GM19035 (cell line): ENCODE measurements around the gene PPFIA1.

Experiments
- ATAC-seq: cut with Tn5 transposase; IDR thresholded peaks from one replicate; pipeline ENCODE4 v1.9.1; 2021; ENCODE audit not compliant: unreplicated experiment

The PPFIA1 gene

DNA sequence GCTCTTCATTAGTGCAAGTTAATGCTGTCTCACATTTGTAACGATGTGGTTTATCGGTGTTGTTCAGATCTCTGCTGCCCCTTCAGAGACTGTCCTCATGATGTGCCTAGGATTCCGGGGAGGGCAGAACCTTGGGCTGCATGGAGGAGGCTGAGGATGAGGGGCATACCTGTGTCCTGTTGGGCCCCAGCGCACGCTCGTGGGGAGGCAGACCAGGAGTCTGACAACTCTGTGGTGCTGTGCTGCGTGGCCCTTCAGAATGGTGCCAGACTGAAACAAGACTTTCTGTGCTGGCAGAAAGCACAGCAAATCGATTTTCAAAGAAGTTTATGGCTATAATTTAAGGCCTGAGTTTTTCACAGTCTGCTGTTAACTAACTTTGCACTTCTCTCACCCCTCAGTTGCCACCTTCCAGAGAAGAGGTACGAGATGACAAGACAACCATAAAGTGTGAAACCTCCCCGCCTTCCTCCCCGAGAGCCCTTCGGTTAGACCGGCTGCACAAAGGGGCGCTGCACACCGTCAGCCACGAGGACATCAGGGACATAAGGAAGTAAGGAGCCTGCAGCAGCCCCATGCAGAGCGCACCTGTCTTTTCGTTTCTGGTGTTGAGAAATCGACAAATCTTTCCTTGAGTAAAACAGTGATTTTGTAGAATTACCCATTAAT, 83.5 kb downstream of the PPFIA1 start:
- ATAC-seq = no peak

DNA sequence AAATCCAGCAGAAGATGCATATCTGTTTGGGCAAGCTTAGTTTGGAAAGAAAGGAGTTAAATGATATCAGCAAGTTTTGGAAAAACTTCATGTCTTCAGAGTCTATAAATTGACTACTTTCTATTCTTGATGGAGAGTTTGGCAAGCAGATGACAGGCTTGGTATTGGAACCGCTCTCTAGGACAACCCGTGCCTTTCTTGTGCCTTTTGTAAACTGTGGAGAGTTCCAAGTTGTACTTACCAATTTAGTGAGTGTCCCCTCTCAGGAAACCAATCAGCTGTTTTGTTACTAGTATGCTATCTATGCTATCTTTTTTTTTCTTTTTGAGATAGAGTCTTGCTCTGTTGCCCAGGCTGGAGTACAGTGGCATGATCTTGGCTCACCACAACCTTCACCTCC, 84.1 kb downstream of the PPFIA1 start:
- ATAC-seq = no peak

DNA sequence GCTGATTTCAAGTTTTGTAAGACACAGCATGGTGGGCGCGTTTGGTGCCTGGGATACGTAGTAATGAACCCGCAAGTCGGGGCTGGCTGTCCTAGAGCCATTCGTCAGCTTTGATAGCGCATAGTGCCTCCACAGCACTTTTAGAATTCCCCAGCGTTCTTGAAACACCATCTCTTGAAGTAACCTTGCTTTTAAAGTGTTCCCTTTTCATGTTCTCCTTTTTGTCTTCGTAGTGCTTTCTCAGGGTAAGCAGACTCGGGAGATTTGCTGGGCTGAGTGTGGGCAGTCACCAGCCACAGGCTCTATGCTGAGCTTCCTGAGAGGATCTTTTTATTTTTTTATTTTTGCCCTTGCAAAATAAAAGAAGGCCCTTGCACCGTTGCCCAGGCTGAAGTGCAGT, 88.3 kb downstream of the PPFIA1 start:
- ATAC-seq = no peak

DNA sequence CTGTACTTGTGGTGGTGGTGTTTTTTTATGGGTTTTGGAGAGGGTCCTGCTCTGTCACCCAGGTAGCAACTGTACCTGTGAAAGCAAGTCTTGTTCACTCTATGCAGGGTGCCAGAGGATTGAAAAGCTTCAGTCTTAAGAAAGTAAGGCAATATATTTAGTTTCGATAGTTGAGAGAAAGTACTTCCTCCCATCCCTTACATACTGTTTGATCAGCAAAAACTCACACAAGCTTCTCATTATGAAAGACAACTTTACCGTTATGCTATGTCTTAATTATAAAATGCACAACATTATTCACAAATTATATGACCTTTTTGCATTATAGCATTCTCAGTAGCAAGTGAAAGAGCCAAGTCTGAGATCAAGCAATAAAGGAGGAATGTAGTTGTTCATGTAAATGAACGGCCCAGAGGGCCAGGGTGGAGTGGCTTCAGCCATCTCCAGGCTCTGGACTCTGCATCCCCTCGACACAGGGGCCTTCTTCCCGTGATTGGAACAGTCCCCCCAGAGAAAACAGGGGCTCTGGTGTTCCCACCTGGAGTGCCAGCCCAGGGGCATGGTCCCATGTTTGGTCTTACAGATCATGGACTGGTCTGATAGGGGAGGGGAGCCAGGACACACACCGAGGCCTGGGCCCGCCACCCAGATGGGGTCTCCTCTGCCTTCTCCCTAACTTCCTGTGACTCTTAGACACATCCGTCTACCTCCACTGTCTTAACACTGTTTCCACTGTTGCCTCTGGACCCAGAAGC, 89.1 kb downstream of the PPFIA1 start:
- no peak for ATAC-seq

DNA sequence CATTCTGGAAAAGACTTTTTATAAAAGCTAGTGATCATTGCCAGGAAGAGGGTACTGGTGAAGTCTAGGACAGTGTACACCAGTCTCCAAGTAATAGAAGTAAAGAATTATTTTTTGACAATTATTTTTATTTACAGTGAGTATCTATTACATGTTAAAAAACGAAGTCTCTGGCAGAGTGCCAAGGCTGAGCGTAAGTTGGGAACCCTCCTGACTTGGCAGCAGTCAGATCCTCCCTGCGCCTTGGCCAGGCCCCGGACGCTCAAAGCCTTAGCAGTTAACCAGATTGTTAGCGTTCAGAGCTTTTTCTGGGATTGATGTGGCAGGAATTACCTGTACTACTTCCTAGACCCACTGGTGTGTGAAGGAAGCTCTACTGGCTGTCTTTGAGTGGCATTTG, 89.7 kb downstream of the PPFIA1 start:
- no peak for ATAC-seq

DNA sequence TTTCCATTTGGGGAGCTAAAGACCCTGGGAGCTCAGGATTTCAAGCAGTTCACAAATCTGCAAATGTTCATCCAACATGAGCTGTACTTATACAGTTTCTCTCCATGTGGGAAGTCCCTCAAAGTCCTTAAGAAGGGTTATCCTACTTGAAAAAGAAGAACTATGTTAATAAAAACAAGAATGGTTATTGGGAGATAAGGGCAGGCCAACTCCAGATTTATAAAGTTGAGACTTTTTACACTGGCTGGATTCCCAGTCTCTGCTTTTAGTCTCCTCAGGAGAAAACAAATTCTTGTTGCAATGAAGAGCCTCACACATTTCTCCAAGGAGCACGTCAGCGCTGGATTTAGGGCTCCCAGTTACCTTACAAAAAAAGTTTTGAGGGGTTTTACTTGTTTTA, 93.7 kb downstream of the PPFIA1 start:
- no peak for ATAC-seq

DNA sequence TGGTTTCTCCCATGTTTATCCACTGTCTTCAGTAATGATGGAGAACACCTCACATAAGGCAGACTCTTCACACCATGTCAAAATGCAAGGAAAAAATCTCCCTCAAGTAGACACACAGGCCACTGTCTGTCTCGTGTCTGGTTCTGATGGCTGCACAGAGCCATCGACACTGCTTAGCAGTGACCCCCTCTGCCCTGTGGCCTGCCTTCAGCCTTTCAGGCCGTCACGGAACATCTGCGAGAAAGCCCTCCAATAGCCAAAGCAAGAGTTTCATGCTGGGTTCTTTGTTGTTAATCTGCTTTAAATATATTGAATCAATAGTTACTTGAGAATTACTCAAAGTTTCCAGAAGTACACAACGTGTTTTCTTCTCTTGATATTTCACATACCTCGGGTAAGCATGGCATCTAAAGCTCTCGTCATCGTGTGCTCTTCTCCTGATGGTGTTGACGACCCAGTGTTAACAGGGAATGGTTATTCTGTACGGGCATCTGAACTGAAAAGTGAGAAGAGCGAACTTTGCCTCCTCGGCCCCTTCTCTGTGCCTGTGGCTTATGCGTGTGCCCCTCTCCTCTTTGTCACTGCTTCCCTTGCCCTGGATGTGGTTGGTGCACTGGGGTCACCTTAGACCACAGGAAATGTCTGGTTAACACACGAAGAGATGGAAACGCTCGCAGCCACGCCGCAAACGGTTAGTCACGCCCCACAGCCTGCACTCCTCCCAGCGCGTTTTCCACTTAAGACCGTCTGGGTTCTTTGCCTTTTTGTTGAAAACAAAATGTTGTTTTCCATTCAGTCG, 94.5 kb downstream of the PPFIA1 start:
- ATAC-seq = no peak

DNA sequence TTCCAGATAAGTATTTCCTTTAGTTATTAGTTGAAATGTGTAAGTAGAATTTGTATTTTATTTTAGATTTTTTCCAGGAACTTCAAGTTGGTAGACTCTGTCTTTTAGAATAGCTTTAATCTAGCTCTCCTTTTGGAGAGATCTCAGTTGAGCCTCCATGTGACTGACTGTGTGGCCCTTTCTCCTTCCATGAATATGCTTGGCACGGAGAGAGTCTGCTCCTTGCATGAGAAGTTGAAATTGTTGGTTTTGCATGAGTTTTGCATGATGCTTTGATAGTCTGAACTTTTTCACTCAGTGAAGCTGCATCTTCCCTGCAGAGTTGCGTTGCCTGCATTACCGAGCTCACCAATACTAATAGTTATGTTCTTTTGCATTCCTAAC, 95.0 kb downstream of the PPFIA1 start:
- no peak for ATAC-seq

DNA sequence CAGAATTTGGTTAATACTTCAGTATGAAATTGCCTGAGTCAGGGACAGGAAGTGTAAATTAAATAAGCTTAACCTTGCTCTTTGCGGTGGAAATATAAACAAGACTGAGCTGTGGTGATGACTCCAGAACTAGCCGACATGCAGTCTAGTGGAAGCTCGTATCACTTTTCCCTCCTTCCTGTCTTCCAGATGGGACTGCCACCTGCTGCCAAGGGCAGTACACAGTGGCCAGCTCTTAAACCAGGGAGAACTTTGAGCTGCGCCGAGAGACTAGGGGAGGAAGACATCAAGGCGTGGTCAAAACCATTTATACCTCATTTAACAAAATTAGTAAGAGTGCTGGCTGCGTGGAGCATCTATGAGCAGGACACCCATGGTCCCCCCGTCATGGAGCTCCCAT, 96.6 kb downstream of the PPFIA1 start:
- ATAC-seq = no peak

DNA sequence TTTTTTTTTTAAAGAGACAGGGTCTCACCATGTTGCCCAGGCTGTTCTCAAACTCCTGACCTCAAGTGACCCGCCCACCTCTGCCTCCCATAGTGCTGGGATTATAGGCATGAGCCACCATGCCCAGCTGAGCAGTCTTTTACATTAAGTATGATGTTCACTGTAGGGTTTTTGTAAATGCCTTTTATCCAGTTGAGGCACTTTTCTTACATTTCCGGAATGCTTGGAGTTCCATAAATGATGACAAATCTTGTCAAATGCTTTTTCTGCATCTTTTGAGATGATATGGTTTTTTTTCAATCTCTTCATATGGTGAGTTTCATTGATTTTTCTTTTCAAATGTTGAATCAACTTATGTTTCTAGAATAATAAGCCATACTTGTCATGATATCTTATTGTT, 98.5 kb downstream of the PPFIA1 start:
- ATAC-seq = no peak

DNA sequence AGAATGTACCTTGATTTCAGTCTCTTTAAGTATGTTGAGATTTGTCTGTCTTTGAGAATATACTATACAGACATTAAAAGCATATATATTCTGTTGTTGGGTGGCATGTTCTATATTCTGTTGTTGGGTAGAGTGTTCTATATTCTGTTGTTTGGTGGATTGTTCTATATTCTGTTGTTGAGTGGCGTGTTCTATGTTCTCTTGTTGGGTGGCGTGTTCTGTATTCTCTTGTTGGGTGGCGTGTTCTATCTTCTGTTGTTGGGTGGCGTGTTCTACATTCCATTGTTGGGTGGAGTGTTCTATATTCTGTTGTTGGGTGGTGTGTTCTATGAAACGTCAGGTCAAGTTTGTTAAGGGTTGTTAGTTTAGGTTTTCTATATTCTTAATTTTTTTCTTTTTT, 100.8 kb downstream of the PPFIA1 start:
- ATAC-seq = no peak

DNA sequence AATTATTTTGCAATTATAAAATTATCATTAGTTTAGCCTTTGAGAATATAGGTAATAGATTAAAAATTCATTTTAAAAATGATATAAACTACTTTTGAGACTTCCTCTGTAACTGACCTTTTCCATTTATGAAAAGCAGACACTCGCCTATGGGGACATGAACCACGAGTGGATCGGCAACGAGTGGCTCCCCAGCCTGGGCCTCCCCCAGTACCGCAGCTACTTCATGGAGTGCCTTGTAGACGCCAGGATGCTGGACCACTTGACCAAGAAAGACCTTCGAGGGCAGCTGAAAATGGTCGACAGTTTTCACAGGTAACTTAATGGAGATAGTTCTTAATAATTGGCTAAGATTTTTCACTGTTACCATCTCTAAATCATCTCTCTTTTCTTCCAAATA, 101.6 kb downstream of the PPFIA1 start:
- no peak for ATAC-seq

DNA sequence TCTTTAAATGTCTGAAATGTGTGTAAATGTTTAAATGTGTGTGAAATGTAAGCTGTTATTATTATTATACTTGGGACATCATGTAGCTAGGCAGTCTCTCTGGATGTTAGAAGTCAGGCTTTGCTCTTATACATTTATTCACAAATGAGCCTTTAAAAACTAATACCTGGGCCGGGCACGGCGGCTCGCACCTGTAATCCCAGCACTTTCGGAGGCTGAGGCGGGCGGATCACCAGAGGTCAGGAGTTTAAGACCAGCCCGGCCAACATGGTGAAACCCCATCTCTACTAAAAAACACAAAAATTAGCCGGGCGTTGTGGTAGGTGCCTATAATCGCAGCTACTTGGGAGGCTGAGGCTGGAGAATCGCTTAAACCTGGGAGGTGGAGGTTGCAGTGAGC, 106.1 kb downstream of the PPFIA1 start:
- ATAC-seq = no peak

DNA sequence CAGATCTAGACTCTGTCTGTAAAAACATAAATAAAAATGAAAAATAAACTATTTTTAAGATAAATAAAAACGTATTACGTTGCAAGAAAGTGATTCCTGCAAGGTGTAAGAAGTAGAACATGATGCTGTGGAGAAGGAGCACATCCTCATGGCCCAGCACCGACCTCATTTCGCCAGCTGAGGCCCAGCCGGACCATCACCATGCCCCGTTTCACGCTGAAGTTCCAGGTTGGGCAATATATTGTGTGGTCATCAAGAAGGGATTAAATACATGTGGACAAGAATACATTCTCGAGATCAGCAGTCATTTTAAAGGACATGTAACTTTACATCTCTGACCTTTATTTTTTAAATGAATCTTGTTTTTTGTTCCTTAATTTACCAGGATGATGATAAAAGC, 107.2 kb downstream of the PPFIA1 start:
- ATAC-seq = no peak

DNA sequence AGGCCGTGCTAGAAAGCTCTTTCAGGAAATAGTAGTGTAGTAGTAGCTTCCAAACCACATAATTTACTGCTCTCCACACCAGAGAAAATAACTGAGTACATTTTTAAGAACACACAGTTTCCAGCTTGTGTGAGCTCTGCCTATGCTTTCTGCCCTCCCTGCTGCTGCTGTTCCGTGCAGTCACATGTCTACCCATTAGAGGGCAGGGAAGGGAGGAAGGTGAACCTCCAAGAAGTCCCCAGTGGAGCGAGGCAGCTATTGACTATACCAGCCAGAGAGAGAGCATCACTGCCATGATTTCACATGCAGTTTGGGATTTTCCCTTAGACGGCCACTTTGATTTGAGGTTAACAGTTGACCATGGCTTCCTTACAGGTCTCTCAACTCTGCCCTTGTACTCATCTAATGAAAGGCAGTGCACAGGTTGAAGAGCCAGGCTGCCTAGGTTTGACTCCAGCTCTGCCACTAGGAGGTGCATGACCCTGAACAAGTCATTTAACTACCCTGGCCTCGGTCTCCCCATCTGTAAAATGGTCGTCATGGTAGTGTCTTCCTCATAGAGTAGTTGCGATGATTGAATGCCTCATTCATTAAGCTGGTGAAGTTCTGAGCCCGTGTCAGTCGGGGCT, 108.1 kb downstream of the PPFIA1 start:
- no peak for ATAC-seq

DNA sequence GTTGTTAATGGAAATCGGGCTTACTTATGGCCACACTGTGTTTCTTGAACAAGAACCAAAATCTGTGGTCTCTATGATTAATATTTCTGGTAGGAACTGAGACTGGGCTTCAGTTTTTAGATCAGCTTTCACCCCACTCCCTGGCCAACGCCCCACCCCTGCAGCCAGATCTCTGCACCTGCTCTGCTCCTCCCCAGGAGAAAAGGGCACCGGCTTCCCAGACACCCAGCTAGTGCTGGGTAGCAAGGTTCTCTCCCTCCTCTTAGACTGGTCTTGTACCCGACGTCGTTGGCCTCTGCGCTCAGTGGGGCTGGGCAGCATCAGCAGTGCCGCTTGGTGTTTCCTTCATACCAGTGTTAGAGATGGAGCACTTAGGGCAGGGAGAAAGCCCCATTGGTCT, 110.9 kb downstream of the PPFIA1 start:
- no peak for ATAC-seq

DNA sequence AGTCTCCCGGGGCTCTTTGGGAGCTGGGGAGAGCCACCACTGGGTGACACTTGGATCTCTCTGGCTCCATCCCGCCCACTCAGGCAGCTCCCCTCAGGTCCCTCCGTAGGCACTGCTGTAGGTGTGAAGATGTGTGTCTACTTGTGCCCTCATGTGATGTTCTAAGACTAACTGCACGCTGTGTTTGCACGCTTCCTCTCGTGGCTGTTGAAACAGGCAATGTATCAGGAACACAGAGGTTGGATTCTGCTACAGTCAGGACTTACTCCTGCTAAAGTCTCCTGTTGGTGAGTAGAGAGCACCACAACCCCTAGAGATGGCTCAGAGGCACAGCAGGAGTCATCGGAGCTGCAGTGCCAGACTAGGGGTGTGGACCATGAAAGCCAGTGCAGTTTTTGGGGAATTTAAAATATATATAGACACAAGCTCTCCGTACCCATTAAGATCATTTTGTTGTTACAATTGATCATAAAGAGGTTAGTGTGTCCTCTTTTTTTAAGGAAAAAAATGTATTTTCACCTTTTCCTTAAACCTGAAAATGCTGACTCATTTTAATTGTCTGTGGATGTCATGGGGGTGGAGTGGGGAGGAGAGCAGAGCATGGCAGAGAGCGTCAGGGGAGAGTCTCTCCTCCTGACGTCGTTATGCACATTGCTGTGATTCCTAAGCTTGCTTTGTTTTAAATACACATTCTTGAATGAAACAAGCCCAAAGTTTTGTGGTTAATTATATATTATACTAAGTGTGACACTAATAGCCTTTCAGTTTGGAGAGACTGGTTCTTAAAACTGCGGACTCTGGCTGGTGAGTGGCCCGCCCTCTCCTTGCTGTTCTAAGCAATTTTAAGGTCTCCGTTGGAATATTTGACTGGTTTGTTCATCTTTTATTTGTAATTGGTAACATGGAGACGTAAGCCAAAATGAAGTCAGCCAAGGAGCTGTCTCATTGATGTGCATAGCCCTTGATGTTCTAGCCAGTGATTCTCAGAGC, 111.7 kb downstream of the PPFIA1 start:
- ATAC-seq = no peak

DNA sequence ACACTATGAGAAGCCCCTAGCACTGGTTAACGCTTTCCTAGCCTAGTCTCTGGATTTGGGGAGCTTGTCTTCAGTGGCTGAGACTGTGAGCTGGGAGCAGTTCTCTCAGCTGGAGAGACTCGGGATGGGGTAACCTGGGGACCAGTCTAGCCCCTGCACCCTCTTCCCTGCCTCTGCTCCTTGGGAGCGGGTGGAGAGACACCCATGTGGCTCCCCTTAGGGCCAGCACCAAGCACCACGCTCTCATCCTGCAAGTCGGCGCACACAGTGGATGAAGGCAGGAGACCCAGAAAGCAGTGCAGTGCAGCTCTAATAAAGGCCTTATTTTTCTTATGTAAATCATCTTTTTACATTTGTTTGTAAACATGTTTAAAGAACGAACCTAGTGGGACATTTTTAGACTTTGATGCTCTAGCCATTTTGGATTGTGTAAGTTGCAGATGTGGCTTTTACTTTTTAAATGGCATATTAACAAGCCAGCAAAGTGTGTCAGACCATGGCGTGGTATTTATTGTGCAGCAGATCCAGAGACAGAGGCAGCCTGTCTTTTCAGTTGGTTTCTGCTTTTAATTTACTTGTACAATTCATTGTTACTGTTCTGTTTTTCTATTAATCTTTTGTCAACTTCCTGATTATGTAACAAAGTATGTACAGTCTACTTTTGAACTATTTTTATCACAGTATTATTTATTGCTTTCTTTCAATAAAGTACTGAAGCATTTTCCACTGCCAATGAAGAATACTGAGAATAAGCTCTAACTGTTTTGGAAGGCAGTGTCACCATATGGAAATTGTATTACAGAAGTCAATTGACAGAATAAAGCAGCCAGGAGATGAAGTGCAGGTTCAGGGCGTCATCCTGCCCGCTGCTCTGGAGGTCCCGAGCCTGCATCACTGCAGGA, 113.4 kb downstream of the PPFIA1 start:
- ATAC-seq = no peak

DNA sequence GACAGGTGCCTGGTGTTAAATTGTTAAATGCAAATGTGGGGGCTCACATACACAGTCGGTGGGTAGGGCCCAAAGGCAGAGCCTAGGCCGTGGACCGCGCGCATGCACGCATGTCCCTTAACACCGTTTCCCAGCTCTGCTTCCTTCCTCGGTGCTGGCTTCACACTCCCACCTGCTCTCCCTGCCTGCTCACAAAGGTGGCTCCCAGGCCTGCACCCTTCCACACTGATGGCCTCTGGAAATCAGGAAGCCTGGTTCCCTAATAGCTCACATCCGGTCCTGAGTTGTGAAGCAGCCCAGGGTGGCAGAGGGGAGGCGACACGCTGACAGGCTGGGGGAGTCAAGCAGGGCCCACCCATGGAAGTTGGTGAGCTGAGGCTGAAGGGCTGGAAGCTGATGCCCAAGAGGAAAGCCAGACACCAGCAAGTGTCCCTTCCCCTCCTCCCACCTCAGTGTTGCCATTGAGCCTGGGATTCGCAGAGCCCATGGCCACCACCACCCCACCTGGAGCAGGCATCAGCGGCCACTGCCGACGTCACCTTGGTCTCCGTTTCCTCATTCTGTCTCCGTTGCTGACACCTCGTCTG, 114.2 kb downstream of the PPFIA1 start:
- no peak for ATAC-seq
